Duodenal mucosa (tissue), 2 donors: ENCODE measurements around the gene GOLGA5.

Source experiments
- H3K27ac ChIP-seq: one replicate; pipeline ENCODE4 v1.7.0; 2013; ENCODE audit warnings: low read depth, low read length
- H3K27me3 ChIP-seq, 2 donors: one replicate each; pipeline ENCODE4 v1.7.0; 2013; ENCODE audit warnings: low read length in 2 of 2, control low read depth in 1 of 2; ENCODE audit not compliant: insufficient read depth in 2 of 2, control insufficient read depth in 1 of 2
- H3K36me3 ChIP-seq, 2 donors: one replicate each; pipeline ENCODE4 v1.7.0; 2013; ENCODE audit warnings: low read length in 2 of 2, control low read depth in 1 of 2; ENCODE audit not compliant: insufficient read depth in 2 of 2, control insufficient read depth in 1 of 2
- H3K4me1 ChIP-seq, 2 donors: one replicate each; pipeline ENCODE4 v1.7.0; 2013; ENCODE audit warnings: low read length in 2 of 2, control low read depth in 1 of 2; ENCODE audit not compliant: insufficient read depth in 2 of 2, control insufficient read depth in 1 of 2
- H3K4me3 ChIP-seq, 2 donors: one replicate each; pipeline ENCODE4 v1.7.0; 2013; ENCODE audit warnings: low read length in 2 of 2, low read depth in 1 of 2
- H3K9ac ChIP-seq, 2 donors: one replicate each; pipeline ENCODE4 v1.7.0; 2013; ENCODE audit warnings: low read length in 2 of 2, low read depth in 1 of 2
- H3K9me3 ChIP-seq, 2 donors: one replicate each; pipeline ENCODE4 v1.7.0; 2013; ENCODE audit warnings: low read length in 2 of 2, control low read depth in 1 of 2; ENCODE audit not compliant: control insufficient read depth in 1 of 2

Gene GOLGA5

DNA sequence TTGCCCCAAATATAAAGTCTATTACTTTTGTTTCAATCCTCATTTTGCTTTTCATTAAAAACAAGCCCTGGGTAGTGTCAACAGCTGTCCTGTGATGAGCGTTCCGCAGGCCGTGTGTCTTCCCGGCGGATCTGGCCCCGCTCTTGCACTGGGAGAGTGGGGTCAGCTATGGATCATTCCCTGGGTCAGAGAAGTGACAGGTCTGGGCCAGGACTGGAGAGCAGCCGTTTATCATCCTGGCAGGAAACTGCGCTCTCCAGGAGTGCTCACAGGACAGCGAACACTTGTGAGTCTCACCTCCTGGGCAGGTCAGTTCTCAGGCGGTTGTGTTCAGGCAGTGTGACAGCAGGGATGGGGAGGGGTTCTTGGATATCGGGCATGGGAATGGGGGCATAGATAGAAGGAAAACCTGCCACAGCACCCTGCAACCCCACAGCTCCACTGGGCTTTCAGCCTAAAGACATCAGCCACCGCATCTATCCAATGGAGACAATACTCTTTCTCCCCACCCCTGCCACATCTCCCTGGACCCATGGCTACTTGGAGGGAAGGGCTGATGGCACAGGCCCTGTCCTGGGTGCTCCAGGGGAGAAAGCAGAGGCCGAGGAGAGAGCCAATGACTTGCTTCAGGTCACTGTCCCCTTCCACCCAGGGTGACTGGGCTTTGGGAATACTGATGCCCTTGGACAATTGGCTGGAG is 81.0 kb downstream of the GOLGA5 start:
- no peaks in the 10 kb centered on the region for H3K36me3 ChIP-seq
- H3K4me3 ChIP-seq: no peak overlapping the region
- no peak overlapping the region for H3K9ac ChIP-seq
- H3K27me3 ChIP-seq: no peaks in the 10 kb centered on the region
- H3K27ac ChIP-seq: no peak overlapping the region
- no peaks in the 10 kb centered on the region for H3K4me1 ChIP-seq
- H3K9me3 ChIP-seq: no peaks in the 10 kb centered on the region

DNA sequence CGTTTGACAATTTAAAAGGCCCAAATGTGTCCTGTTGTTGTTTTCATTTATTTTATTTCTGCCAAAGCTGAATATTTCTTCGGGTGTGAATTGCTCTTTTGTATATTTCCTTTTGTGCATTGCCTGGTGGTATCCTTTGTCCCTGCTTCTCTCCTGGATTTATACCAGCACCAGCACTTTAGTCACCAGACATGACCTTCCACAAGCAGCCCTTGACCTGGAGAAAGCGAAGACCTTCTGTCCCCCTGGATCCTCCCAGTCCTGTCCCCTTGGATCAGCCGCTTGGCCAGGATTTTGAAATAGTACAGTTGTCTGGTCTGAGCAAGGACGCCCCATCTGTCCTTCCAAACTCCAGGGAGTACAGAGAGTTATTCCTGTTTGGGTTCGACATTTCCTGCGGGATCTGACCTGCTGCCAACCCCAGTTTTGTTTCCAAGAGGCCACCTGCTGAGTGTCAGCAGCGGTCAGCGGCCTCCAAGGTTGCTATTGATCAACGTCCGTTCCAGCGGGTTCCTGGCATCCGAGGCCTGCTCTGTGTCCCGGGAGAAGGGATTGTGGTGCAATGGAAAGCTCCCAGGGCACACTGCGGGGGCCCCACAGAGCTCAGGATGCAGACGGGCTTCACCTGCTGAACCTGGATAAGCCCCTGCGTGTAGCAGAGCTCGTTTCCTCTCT is 83.8 kb downstream of the GOLGA5 start:
- Histone ChIP-seq H3K9me3 (no peaks in the 10 kb centered on the region), H3K4me1 (no peaks in the 10 kb centered on the region), H3K27me3 (peaks cover 6 to 10% of the 10 kb centered on the region in 2 donors), H3K4me3 (no peak overlapping the region), H3K36me3 (no peaks in the 10 kb centered on the region), H3K9ac (no peak overlapping the region), H3K27ac (no peak overlapping the region)

DNA sequence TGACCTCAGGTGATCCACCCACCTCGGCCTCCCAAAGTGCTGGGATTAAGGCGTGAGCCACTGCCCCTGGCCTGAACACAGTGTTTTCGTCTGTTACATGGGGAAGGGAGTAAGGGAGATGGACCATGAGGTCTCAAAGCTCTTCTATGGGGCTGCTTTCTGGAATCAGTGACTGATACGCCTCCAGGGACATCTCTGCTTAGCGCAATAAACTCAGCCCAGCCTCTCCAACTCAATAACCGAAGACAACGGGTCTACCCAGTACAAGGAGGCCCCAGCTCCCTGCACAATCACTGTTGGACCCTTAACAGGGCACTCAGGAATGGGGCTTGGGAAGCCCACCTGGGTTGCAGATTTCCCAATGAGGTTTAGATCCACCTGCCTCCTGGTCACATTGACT is 86.2 kb downstream of the GOLGA5 start:
- H3K4me3 ChIP-seq: no peak overlapping the region
- H3K9ac ChIP-seq: no peak overlapping the region
- no peaks in the 10 kb centered on the region for H3K9me3 ChIP-seq
- no peak overlapping the region for H3K27ac ChIP-seq
- H3K36me3 ChIP-seq: no peaks in the 10 kb centered on the region
- no peaks in the 10 kb centered on the region for H3K4me1 ChIP-seq
- H3K27me3 ChIP-seq: peaks cover 8 to 13% of the 10 kb centered on the region in 2 donors

DNA sequence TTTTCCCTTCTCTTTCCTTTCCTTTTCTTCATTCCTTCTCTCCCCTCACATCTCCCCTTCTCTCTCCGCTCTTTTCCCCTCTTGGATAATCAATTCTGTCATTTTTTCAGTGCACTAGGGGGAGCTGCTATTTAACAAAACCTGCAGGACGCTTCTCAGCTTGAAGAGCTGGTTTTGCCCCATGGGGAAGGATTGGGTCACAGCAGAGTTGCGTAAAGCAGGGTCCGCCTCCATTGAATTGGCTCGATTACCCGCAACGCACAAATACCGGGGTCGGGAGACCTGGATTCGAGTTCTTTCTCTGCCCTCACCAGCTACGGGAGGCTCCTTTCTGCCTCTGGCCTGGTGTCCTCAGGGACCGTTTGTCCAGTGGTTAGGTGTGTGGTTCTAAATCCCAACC is 86.7 kb downstream of the GOLGA5 start:
- no peaks in the 10 kb centered on the region for H3K36me3 ChIP-seq
- no peak overlapping the region for H3K9ac ChIP-seq
- no peak overlapping the region for H3K27ac ChIP-seq
- H3K27me3 ChIP-seq: peaks cover 12 to 17% of the 10 kb centered on the region in 2 donors
- no peaks in the 10 kb centered on the region for H3K9me3 ChIP-seq
- no peaks in the 10 kb centered on the region for H3K4me1 ChIP-seq
- no peak overlapping the region for H3K4me3 ChIP-seq

DNA sequence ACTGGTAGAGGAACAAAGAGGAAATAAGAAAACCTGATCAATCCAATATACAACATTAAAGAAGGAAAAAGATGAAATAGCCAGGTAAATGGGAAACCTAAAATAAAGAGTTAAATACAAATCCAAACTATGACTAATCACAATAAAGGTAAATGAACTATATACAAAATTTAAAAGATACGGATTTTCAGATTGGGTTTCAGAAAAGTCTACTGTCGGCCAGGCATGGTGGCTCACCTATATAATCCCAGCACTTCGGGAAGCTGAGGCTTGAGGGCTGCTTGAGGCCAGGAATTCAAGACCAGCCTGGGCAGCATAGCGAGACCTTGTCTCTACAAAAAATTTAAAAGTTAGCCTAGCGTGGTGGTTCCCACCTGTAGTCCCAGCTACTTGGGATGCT is 89.0 kb downstream of the GOLGA5 start:
- Histone ChIP-seq H3K27me3 (peaks cover 12 to 17% of the 10 kb centered on the region in 2 donors), H3K4me3 (no peak overlapping the region), H3K9ac (no peak overlapping the region), H3K27ac (no peak overlapping the region), H3K4me1 (no peaks in the 10 kb centered on the region), H3K36me3 (no peaks in the 10 kb centered on the region), H3K9me3 (no peaks in the 10 kb centered on the region)

DNA sequence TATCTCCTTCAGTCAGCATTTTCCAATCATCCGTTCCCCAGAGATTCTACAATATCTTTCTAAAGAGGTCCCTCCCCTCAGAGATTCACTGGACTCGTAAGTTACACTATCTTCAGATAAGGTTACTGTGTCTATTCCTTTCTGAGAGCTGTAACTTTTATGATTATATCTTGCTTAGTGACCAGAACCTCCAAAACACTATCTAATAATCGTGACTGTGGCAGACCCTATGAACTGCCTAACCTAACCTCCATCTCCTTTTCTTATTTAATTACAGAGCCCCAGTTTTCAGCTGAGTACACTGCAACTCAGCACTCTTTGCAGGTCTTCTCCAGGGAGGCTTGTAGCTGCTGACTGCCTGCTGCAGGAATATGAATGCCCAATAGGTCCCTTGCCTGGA is 90.3 kb downstream of the GOLGA5 start:
- H3K36me3 ChIP-seq: no peaks in the 10 kb centered on the region
- H3K9ac ChIP-seq: no peak overlapping the region
- no peaks in the 10 kb centered on the region for H3K9me3 ChIP-seq
- no peak overlapping the region for H3K4me3 ChIP-seq
- peaks cover 12 to 17% of the 10 kb centered on the region in 2 donors for H3K27me3 ChIP-seq
- H3K4me1 ChIP-seq: no peaks in the 10 kb centered on the region
- no peak overlapping the region for H3K27ac ChIP-seq

DNA sequence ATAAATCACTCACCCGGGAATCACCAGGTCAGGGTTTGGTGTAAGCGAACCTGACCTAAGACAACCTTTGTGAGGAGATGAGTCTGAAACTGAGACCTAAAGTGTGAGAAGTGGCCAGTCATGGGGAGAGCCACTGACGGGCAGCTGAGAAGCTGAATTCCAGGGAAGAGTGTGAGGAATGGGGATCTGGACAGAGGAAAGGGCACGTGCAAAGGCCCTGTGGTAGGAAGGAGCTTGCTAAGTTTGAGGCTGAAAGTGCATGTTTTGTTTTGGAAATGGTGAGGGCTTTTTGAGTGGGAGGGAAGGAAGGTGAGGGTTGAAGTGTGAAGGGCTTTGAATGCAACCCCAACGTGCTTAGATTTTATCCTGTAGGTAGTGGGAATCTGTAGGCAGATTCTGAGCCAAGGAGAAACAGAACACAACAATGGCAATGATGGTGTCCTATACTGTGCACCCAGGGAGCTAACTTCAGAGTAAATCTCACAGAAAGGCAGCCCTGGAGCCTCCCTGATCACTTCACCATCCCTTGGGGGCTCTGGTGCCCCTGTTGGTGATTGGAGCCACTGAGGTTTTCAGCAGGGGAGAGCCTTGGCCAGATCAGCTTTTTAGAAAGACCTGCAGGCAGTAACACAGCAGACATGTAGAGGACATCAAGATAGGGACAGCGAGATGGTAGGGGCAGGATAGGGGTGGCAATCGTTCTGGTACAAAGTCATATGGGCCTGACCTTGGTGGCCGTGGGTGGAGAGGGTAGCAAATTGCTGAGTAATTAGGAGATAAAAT is 91.4 kb downstream of the GOLGA5 start:
- no peaks in the 10 kb centered on the region for H3K4me1 ChIP-seq
- H3K27me3 ChIP-seq: peaks cover 12 to 17% of the 10 kb centered on the region in 2 donors
- H3K36me3 ChIP-seq: no peaks in the 10 kb centered on the region
- H3K9me3 ChIP-seq: no peaks in the 10 kb centered on the region
- no peak overlapping the region for H3K9ac ChIP-seq
- no peak overlapping the region for H3K27ac ChIP-seq
- no peak overlapping the region for H3K4me3 ChIP-seq

DNA sequence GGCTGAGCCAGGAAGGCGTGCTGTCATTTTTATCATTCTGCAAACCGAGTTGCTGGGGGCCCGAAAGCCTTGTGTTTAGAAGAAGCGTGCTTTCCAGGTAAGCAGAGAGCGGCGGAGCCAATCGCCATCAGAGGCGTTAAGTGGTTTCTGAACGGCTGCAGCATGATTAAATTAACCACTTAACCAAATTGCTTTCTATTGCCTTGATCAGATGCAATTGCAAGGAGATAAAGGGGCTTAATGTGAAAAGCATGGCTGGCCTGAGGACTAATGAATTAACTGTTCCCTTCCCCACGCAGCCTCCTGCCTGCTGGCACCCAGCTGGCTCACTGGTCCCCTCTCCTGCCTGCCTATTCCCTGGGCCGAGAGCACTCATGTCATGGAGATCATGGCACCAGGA is 92.2 kb downstream of the GOLGA5 start:
- Histone ChIP-seq H3K9ac (no peak overlapping the region), H3K9me3 (no peaks in the 10 kb centered on the region), H3K27me3 (peaks cover 7 to 10% of the 10 kb centered on the region in 2 donors), H3K4me1 (no peaks in the 10 kb centered on the region), H3K27ac (no peak overlapping the region), H3K4me3 (no peak overlapping the region), H3K36me3 (no peaks in the 10 kb centered on the region)

DNA sequence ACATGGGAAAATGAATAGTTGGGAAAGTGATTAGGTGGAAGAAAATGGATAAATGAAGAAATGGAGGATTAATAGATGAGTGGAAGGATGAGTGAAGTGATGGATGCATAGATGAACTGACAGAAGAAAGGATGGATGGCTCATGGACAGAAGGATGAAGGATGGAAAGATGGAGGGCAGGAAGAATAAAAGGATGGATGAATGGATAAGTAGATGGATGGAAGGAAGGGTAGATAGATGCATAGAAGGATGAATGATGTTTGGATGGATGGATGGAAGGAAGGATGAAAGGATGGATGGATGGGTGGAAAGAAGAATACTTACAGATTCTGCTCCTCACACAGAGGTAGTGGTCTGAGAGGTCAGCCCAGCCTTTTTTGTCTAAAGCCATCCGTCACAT is 93.1 kb downstream of the GOLGA5 start:
- H3K4me3 ChIP-seq: no peak overlapping the region
- peaks cover 6 to 7% of the 10 kb centered on the region in 2 donors for H3K27me3 ChIP-seq
- no peaks in the 10 kb centered on the region for H3K4me1 ChIP-seq
- H3K36me3 ChIP-seq: no peaks in the 10 kb centered on the region
- no peak overlapping the region for H3K9ac ChIP-seq
- H3K9me3 ChIP-seq: no peaks in the 10 kb centered on the region
- H3K27ac ChIP-seq: no peak overlapping the region

DNA sequence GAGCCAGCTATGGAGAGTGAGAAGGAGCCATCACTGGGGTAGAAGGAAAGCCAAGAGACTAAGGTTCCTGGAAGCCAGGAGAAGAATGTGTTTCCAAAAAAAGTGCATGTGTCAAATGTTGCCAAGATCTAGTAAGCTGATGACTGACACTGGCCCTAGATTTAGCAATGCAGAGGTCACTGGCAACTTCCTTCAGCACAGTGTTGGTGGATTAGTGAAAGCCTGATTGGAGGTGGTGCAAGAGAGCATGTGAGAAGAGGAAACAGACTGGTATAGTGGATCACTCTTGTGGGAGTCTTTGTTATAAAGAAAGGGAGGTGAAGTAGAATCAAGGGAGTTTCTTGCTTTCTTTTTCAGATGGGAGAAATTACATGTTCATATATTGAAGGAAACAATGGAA is 94.8 kb downstream of the GOLGA5 start:
- H3K9me3 ChIP-seq: peaks cover 0 to 9% of the 10 kb centered on the region in 2 donors
- H3K36me3 ChIP-seq: no peaks in the 10 kb centered on the region
- H3K9ac ChIP-seq: no peak overlapping the region
- no peaks in the 10 kb centered on the region for H3K4me1 ChIP-seq
- peaks cover 6 to 7% of the 10 kb centered on the region in 2 donors for H3K27me3 ChIP-seq
- H3K4me3 ChIP-seq: no peak overlapping the region
- H3K27ac ChIP-seq: no peak overlapping the region
